CD4-positive, alpha-beta T cell treated with Interferon gamma for 1 hour (primary cell): Measurements from ENCODE around the gene CYP3A7.
"Not testable (repeated sequence)": the region's sequence is repeated elsewhere in the genome, so short reads cannot be mapped to it uniquely, and the experiment has no call there.

Experiments
- DNase-seq: peaks from one replicate; pipeline ENCODE4 v3.0.0-alpha.2; 2020

CYP3A7 gene

DNA sequence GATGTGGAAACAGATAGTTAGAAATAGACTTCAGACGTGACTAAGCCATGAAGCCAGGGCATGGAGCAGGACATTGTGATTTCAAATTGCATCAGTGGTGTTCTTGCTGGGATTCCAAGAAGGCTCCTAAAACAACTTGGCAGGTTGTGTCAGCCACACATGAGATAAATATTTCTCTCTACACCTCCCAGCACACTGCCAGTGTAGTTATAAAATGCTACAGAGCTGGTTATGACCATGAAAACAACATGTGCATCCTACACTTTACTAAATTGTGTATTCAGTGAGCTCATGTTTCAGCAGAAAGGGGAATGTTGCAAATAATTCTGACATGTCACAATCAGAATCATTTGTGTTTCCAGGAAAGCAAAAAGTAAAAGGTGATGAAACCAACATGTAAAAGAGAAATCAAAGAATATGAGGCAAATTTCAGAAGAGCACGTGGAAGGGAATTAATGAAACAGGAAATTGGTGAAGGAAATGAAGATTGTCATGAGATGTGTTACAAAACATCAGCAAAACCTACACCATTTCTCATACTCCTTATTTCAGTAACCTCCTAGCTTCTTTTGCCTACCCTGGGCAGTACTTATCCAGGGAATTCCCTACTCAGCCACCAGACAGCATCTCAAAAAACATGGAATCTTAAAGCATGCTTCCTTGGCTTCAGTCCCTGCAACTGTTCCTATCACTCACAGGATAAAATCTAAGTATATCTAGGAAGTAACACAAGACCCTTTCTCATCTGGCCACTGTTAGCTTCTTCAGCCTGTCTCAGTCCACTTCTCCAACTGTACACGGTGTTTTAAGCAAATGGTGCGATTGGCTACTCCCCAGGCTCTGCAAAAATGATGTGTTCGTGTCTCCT lies 5.8 kb upstream of the CYP3A7 start:
- DNase-seq = no peak

DNA sequence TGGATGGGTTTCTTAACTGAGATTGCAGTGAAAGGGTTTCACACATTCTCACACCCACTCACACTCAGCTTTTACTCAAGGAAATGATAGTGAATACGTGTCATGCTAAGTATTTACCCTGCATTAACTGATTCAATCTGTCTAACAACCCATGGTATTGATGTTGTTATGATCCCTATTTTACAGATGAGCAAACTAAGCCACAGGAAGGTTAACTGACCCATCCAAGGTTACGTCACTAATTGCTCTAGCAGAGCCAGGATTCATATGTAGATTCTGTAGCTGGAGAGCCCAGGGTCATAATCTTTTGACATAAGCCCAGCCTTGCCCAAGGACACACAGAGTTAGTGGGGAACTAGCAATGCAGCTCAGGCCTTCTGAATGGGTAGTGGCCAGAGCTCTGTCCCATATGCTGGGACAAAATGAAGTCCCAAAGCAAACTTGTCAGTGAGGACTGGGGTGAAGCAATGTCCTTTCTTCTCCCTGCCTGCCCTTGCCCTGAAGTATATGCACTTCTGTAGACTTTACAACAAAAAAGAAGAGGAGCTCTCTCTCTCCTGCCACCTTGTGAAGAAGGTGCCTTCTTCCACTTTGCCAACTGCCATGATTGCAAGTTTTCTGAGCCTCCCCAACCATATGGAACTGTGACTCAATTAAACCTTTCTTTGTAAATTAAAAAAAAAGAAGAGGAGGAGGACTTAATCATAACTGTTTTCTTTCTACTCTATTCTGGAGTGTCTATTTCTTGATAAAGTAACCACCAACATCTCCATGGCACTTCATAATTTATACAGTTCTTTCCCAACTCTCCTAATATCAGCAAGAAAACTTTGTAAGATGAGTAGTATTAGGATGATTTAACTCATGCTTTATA lies 4.9 kb upstream of the CYP3A7 start:
- no peak for DNase-seq

DNA sequence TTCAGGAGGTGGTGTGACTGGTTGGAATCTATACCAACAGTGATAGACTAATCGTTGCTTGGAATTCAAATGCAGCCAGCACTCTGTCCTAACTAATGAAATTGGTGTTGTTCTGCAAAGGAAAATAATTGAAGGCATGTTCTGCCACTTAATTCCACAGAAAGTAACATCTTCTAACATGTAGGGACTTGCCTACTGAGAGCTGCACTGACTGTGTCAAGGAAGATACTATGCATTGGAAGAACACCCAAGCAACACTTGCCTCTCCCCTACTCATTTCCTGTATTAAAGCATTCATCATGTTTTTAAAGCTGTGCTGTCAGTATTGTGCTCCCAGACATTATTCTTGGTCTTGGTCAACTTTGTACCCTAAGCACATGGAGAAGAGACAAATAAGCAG lies 2.7 kb upstream of the CYP3A7 start:
- no peak for DNase-seq

DNA sequence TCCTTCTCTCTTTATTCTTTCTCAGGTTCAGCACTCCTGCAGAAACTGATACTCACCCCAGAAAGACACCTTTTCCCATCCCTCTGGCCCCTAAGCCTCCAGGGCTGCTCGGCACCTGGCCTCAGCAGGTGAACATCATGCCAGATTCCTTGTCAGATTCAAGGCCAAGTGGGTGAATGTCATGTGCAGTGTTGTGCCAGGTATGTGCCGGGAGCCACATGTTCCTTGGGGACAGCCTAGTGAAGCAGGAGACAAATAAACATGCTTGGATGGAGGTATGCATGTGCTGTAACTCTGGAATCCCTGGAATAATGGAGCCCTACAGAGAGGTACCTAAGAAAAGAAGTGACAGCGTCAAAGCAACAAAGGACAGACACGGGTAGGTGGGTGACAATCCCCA lies 1.7 kb upstream of the CYP3A7 start:
- DNase-seq = not testable (repeated sequence)

DNA sequence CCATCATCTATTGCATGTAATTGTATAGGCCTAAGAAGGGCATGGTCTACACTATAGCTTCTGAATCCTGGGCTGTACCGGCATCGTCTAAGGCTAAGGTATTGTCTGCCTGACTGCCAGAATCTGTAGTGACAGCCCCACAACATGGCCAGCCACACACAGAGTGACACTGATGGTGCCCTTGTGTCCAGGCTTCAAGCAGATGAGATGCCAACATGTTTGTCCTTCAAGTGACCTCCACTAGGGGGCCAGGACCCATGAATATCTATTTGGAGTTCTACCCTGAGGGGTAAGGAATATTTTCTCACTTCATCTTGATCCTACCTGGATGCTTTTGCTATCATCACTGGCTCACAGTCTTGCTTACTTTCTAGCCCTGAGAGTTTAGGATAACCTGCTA lies 1.5 kb downstream of the CYP3A7 start:
- DNase-seq = no peak

DNA sequence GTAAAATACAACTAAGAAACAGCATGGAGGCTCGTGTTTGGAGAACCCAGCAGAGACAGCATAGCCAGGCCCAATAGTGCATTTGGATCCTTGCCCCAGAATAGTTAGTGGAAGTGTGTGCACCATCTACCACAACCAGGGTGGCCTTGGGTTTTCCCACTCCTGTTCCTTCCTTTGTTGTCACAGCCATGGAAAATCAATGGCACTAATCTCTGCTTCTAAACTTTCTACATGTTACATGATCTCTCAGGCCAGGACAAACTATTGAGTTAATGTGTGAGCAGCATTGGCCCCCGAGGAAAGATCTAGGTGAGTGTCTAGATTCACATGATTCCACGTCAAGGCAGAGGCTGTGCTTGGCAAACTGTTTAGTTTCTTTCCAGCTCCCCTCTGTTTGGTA lies 2.0 kb downstream of the CYP3A7 start:
- DNase-seq = no peak

DNA sequence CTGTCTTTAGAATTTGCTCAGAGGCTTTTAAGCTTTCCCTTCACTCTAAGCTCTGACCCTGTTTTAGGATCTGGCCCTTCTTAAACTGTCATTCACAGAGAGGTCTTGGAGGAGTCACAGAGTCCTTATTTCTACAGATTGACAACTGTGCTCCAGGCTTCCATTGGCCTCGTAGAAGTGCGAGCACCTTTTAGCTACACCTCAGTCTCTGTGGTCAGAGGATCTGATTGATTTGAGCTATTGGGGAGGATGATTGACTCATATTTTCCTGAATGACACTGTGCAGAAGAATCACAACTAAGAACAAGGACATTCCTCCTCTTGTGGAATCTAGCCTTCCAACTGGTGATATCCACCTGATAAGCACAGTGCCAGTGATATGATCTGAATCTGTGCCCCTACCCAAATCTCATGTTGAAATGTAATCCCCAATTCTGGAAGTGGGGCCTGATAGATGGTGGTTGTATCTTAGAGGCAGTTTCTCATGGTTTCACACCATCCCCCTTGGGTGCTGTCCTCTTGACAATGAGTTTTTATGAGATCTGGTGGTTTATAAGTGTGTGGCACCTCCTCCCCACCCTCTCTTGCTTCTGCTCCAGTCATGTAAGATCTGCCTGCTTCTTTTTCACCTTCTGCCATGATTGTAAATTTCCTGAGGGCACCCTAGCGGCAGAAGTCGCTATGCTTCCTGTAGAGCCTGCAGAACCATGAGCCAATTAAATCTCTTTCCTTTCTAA lies 3.2 kb downstream of the CYP3A7 start:
- DNase-seq = no peak

DNA sequence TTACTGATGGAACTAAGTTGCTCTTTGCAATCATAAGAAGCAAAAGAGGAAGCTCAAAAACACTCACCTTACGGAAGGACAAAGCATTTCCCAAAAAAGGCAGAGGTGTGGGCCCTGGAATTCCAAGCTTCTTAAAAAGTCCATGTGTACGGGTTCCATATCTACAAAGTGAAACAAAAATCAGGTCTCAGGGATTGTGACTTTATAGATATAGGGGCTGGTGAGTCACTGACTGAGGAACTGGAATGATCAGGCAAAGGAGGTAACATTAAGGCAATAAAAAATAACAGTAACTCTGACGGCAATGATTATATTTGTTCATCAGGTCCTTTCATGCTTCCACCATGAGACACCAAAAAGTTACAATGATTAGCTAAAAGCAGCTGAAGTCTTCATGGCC lies 4.0 kb downstream of the CYP3A7 start:
- DNase-seq = no peak

DNA sequence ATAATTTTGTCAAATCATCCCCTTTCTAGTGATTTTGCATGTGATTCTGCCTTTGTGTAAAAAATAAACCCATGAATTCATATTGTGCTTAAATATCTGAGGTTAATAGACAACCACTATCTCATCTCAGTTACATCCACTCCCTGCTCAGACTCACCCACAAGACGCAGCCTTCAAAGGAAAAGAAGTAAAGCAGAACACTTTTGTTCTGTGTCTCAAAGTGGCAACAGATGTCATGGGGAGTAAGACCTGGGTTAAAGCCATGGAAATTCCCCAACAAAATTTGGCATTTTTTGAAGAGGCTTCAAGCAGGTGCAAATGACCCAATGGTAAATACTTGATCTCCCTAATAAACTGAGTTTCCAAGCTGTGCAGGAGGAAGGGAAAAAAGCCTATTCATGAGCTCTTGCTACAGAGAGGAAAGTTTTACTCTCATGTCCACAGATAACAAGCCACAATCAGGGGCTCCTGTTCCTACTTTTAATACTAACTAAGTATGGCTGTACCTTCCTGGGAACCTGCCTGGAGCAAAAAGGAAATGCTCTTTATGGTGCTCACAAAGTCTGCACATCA lies 4.7 kb downstream of the CYP3A7 start:
- DNase-seq = no peak

DNA sequence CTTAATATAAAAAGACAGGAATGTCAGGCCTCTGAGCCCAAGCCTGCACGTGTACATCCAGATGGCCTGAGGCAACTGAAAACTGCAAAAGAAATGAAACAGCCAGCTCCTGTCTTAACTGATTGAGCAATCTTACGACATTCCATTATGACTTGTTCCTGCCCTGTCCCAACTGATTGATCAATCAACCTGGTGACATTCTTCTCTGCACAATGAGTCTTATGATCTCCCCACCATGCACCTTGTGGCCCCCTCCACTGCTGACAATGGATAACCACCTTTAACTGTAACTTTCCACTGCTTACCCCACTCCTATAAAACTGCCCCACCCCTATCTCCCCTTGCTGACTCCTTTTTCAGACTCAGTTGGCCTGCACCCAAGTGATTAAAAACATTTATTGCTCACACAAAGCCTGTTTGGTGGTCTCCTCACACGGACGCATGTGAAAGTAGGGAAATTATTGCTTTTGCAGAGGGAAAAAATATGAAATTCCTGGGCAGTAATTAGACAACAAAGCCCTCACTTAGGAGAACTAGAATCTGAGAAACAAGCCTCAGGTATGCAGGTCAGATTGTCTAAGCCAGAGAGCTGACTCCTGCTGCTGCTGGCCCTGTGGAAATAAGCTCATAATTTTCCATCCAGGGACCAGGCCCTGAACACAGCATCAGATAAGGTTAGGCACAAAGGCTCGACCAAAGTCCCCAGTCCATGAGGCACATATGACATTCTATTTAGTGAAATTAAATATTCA lies 5.3 kb downstream of the CYP3A7 start:
- no peak for DNase-seq

DNA sequence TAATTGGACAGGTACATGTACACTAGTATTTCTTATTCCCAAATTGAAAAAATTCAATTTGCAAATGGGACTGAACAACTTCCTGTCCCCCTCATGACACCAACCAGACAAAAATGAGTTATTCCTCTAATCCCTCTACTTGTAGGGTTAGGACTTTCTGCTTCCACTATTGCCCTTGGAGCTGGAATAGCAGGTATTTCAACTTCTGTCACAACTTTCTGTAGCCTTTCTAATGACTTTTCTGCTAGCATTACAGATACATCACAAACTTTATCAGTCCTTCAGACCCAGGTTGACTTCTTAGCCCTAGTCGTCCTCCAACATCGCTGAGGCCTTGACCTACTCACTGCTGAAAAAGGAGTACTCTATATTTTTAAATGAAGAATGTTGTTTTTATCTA lies 6.4 kb downstream of the CYP3A7 start:
- no peak for DNase-seq

DNA sequence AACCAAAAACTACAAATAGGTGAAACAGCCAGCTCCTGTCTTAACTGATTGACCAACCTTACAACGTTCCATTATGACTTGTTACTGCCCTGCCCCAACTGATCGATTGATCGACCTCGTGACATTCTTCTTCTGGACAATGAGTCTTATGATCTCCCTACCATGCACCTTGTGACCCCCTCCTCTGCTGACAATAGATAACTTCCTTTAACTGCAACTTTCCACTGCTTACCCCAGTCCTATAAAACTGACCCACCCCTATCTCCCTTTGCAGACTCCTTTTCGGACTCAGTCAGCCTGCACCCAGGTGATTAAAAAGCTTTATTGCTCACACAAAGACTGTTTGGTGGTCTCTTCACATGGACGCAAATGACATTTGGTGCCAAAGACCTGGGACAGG lies 11.8 kb downstream of the CYP3A7 start:
- DNase-seq = not testable (repeated sequence)

DNA sequence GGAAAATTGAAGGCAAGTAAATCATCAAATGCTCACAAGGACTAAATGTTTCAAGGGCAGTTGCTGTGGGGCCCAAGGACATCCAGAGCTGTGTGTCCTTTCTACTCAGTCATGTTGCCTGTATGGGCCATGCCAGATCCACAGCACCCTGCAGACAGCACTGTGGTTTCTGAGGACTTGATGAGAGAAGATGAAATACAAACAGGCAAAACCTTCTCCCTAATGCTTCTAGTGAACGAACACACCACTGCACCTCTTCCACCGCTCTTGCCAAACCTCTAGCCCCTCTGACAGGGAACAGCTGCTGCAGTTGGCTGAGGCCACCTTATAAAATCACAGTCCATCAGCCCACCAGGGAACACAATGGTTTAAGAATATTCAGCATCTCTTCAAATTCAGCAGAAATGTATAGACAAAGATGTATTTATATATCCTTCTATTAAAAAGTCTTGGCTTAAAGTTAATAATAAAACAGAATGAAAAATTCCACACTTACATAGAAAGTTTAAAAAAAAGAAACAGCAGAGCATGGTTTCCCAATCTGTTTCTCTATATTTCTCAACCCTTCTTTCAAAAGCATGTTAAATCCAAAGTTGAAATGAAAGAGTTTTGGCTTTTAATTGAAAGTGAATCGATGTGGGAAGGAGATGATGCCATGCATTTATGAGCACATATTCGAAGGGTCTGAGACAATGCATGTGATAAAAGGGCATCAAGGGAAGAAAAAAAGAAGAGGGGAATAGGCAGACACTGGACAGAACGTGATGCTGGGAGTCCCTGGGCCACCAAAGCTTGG lies 14.0 kb downstream of the CYP3A7 start:
- no peak for DNase-seq

DNA sequence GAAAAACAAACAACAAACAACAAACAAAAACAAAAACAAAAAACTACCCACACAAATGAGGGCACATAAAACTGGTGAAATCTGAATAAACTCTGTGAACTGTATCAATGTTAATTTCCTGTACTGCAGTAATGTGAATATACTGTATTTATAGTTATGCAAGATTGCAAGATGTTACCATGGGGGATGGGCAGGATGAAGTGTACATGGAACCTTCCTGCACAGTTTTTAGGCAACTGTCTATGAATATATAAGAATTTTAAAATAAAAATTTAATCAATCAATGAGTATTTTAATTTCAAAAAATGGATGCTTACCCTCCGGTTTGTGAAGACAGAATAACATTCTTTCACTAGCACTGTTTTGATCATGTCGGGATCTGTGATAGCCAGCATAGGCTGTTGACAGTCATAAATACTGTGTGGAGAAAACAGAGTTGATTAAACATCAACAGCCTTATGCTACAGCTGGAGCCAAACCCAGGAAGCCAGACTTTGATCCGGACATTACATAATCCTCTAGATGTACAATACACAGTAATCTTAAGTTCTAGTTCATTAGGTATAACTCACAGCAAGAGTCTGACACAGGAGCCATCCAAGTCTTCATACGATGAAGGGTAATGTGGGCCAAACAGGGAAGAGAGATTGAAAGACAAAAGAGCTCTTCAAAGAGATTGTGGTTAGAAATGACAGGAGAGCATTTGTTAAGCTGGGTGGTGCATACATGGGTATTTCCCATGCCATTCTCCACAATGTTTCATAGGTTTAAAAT lies 14.8 kb downstream of the CYP3A7 start:
- no peak for DNase-seq

DNA sequence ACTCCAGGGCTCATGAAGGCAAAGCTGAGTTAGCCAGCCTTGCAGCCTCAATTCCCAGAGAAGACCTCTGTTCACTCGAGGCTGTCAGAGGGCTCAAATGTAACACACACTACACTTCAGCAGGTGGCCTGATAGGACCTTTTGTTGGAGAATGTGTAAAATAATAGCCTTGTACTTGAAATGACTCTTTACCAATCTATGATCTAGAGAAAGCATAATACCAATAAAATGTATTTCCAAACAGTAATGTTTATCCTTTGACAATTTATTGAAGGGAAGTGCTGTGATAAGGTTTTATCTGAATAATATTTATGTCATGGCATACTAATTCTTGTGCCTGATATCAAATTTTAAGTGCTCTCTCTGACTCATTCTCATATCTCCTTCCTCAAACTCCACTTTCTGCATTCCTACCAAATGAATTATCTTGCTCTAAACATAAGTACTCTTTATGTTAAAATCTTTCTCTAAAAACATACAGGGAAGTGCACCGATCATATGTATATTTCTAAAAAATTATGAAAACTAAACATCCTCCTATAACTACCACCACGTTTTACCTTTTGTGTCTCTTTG lies 20.9 kb downstream of the CYP3A7 start:
- no peak for DNase-seq

DNA sequence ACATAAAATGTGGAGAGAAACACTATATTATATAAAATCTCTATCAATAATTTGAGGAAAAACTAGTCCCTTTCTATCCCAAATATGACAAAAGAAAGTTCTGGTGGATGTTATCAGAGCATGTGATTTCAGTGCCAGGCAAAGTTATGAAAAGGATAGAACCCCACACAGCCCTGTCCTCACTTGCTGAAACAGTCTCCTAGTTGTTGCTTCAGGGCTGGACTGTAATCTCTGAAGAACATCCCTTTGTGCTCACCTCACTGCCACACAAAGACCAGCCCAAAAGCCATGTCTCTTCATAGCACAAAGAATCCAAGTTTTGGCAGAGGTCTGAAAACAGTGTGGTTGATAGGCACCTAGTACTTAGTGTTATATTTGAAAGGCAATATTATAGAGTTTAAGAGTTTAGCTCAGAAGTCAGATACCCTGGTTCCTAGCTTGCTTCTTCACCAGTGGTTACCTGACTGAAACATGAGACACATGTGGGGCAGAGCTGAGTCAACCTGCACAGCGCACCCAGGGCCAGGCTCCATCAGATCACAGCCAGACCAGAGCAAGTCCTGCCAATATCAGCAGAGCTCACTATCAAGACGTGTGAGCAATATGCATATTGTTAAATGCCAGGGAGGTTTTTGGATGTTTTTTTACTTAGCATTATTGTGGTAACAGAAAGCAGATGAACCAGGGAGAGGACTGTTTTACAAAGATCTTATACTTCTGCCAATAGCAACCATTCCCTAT lies 25.0 kb downstream of the CYP3A7 start:
- no peak for DNase-seq

DNA sequence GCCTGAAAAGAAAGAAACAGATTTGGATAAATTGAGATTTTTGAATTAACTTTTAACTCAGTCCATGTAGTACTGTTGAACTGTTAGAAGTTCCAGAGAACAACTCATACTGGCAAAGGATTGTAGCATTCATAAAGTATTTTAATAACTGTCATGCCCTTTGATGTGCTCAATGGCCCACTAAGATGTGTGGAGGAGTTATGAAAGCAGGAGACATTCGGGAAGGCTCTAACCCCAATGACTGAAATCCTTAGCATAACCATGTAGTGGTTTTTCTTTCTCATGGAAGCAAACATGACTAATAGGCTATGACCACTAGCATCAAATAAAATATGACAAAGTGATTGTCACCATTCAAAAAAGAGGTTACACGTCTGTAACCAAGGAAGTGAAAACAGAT lies 25.7 kb downstream of the CYP3A7 start:
- DNase-seq = no peak

DNA sequence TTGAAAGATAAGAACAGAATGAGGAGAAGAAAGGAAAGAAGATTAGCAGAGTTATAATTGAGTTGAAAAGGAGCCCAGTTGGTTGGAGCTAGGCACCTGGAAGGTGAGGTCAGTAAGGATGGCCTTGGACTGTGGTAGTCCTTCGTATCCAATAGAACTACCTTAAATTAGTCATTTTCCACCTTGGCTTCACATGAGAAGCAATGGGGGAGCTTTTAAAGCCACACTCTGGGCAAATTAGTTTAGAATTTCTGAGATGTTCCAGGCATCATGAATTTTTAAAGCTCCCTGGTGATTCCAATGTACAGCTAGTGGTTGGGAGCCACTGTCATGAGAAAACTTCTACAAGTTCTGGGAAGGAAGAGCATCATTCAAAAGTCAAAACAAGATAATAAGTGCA lies 27.9 kb downstream of the CYP3A7 start:
- no peak for DNase-seq

DNA sequence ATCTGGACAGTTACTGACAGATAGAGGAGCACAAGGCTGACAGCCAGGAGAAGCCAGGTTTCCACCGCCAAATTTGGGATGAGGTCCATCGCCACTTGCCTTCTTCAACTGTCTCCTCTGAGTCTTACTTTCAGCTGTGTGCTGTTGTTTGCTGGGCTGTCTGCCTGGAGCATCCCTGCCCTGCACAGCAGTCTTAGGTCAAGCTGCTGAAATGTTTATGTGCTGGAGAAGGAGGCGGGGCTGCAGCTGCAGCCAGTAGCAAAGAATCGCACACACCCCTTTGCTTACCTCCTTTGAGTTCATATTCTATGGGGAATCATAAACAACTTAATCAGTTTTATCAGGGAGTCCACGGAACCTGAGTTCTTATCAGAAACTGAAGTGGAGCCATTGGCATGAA lies 35.0 kb downstream of the CYP3A7 start:
- DNase-seq = no peak
